Stimulated activated CD8-positive, alpha-beta memory T cell treated with anti-CD3 and anti-CD28 coated beads, Interleukin-4, amount 100 ng/mL, for 4 hours (primary cell): ENCODE results near the gene EPN2.

Source experiments
- DNase-seq, 2 donors: peaks; one replicate each; pipeline ENCODE4 v3.0.0-alpha.2; 2020; ENCODE audit warnings: low read depth in 2 of 2, low spot score in 1 of 2

The EPN2 gene

GRCh38 chr17:19238167-19238505 lies 970 bp downstream of the EPN2 start:
- no peak for DNase-seq

GRCh38 chr17:19239544-19239943 lies 2.4 kb downstream of the EPN2 start:
- DNase-seq: no peak

DNA sequence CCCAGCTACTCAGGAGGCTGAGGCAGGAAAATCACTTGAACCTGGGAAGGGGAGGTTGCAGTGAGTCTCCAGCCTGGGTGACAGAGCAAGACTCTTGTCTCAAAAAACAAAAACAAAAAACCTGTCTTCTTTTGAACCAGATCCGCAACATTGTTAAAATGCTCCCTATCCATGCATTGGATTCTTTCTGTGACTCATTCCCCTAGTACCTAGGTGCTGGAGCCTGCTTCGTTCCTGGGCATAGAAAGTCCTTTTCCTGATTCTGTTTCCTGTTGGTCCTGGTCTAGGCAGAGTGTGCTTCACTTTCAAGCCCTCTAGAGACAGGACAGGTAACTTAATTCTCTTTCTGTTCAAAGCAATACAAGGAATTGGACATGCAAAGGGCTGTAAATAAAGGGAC lies 5.2 kb downstream of the EPN2 start:
- DNase-seq: no peak

DNA sequence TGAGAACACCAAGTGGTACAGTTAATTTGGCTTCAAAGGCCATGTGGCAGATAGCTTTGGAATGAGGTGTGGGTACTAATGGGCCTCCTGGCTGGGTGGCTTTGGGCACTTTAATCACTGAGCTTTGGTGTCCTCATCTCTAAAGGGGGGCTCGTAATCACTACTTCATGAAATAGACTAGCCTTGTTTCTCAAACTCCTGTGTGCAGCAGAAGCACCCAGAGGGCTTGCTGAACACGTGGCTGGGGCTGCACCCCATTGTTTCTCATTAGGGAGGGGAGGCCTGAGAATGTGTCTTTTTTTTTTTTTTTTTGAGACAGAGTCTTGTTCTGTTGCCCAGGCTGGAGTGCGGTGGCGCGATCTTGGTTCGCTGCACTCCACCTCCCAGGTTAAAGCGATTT lies 5.8 kb downstream of the EPN2 start:
- DNase-seq: no peak

GRCh38 chr17:19243838-19244237 lies 6.7 kb downstream of the EPN2 start:
- DNase-seq: no peak

DNA sequence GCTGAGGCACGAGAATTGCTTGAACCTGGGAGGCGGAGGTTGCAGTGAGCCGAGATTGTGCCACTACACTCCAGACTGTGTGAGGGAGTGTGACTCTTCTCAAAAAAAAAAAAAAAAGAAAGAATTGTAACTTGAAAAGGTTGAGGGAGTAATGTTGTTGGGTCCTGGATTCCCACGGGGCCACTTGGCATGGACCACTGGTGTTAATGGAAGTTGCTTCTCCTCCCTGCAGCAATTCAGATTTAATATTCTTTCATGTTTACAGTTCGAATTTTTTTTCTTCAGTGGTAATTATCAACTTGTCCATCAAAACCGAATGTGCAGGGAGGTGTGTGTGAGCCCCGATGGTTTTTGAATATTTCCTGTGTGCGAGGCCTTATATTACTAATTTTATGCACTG lies 7.2 kb downstream of the EPN2 start:
- no peak for DNase-seq

GRCh38 chr17:19244781-19245180 lies 7.6 kb downstream of the EPN2 start:
- DNase-seq: no peak

- DNase-seq: no peak
Measured at GRCh38 chr17:19247473-19247872, 10.3 kb downstream of the EPN2 start.

GRCh38 chr17:19248151-19248927 lies 11.2 kb downstream of the EPN2 start:
- no peak for DNase-seq

DNA sequence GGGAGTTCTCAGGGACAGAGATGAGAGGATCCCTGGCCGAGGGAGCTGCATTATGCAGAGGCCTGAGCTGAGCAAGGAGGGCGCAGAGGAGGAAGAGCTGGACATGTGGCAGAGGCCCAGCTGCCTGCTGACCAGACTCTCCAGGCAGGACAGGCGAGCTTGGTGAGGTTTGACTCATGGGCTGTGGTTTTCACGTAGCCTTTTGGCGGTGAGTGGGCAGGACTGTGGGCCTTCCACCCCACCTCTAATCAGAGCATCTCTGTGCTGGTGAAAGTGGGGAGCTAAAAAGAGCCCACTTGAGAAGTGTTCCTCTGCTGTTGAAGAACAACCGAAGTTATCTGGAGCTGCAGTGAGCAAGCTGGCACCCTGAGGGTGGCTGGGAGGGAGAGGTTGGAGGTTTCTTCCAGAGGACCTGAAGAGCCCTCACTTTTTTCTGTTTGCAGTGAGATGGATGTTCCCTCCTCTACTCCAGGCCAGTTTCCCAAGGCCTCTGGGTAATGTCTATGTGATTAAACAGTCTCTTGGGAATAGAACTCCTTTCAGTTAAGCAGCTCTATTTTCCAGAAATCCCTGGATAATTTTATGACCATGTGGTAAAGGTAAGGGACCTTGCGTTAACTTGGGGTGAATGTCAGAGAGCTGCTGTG lies 11.9 kb downstream of the EPN2 start:
- DNase-seq: no peak

GRCh38 chr17:19249681-19250080 lies 12.5 kb downstream of the EPN2 start:
- no peak for DNase-seq

DNA sequence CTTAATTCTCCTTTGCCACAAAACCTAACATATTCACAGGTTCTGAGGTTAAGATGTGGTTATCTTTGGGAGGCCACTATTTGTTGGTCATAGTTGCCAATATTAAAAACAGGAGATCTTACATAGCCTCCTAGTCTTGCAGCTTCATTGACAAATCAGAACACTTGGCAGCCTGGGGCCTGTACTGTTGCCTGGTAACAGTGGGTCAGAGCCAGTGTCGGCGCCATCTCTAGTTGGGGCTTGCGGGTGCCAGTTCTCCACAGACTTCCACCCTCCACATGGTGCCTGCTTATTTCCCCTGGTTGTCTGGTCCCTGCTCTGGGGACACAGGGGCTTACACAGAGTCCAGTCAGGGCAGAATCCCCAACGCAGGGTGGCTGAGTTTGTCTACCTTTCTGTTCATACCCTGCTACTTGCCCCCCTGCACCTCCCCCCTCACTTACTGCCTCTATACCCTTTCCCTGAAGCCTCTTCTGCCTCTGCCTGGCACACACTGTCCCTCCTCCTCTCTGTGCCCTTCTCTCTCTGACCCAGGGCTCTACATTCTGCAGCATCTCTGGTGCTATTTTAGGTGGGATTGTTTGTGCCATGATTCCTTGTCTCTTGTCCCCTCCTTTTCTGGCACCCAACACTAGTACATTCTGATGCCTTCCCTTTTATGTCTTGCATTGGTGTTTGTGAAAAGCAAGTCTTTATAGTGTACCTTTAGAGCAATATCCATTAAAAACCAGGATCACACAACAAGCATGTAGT lies 13.4 kb downstream of the EPN2 start:
- DNase-seq: no peak

- no peak for DNase-seq
Measured at GRCh38 chr17:19253112-19253511, 15.9 kb downstream of the EPN2 start.

GRCh38 chr17:19254651-19255050 lies 17.5 kb downstream of the EPN2 start:
- no peak for DNase-seq

- no peak for DNase-seq
Measured at GRCh38 chr17:19255279-19255678, 18.1 kb downstream of the EPN2 start.

DNA sequence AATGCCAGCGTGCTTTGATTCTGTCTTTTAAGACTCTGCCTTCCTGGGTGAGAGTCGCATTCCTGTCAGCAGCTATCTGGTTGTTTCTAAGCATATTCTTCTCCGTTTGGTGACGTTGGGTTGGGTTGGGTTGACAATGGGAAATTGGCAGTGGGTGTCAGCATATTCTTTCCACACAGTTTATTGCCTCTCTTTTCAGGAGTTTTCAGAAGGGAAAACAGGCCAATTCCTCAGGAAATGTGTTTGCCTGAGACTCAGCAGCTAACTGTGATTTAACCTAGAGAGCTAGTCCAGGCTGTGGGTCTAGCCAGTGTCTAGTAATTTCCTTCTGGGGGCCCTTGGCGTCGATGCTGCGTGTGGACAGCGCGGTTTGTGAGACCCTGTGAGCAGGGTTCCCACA lies 21.2 kb downstream of the EPN2 start:
- DNase-seq: no peak

GRCh38 chr17:19260958-19261357 lies 23.8 kb downstream of the EPN2 start:
- DNase-seq: no peak

DNA sequence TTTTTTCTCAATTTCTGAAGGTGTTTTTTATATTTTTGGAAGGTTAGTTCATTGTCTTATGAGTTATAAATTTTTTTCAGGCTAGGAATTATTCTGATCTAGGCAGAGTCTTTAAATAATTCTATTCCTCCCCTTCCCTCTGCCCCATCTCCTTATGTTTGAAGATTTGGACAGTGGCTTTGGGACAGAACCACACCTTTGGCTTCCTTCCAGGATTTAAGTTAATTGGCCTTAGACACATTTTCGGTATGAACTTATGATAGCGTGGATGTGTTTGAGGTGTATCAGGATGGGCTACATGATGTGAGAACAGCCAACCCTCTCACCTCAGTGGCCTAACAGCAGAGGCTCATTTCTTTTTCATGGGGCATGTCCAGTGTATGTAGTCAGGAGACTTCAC lies 24.3 kb downstream of the EPN2 start:
- DNase-seq: no peak

- DNase-seq: no peak
Measured at GRCh38 chr17:19262650-19263631, 25.8 kb downstream of the EPN2 start.

DNA sequence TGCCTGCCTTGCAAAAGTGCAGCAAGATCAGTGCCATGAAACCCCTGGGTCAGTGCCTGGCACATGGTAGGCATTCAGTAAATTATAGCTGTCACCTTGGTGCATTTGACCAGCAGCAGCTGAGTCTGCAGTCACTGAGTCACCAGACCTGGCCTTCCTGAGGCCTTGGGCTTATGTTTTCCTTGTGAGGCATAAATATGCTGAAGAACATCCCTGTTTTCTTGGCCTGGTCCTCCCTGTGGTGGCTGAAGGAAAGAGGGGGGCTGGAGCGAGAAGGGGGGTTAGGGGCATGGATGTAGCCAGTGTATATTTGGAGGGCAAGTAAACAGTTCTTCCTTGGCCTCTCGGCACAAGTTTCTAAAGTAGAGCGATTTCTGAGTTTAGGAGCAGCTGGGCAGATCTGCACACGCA lies 26.5 kb downstream of the EPN2 start:
- no peak for DNase-seq

DNA sequence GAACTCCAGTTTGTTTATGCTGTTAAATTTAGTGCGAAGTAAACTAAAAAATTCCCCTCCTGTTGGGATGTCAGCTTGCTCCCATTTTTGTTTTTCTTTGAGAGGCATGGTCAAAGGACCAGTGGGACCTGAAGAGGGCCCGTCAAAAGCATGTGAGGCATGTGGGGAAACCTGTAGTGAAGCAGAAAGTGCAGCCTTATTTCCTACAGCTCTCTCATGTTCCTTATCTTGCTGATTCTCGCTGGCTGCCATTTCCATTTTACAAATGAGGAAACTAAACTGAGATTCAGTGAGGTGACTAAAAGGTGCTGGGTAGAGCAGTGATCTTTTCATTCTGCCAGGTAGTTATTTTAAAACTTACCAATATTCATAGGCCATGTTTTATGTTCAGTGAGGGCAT lies 27.1 kb downstream of the EPN2 start:
- no peak for DNase-seq
